Eye (tissue), 1 donor: ENCODE measurements around the gene TTC5.
"Not testable (repeated sequence)": the region's sequence is repeated elsewhere in the genome, so short reads cannot be mapped to it uniquely, and the experiment has no call there.

ENCODE experiments used
- DNase-seq: peaks from one replicate; pipeline ENCODE4 v3.0.0-alpha.2; 2015

TTC5 gene, protein sequence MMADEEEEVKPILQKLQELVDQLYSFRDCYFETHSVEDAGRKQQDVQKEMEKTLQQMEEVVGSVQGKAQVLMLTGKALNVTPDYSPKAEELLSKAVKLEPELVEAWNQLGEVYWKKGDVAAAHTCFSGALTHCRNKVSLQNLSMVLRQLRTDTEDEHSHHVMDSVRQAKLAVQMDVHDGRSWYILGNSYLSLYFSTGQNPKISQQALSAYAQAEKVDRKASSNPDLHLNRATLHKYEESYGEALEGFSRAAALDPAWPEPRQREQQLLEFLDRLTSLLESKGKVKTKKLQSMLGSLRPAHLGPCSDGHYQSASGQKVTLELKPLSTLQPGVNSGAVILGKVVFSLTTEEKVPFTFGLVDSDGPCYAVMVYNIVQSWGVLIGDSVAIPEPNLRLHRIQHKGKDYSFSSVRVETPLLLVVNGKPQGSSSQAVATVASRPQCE

DNA sequence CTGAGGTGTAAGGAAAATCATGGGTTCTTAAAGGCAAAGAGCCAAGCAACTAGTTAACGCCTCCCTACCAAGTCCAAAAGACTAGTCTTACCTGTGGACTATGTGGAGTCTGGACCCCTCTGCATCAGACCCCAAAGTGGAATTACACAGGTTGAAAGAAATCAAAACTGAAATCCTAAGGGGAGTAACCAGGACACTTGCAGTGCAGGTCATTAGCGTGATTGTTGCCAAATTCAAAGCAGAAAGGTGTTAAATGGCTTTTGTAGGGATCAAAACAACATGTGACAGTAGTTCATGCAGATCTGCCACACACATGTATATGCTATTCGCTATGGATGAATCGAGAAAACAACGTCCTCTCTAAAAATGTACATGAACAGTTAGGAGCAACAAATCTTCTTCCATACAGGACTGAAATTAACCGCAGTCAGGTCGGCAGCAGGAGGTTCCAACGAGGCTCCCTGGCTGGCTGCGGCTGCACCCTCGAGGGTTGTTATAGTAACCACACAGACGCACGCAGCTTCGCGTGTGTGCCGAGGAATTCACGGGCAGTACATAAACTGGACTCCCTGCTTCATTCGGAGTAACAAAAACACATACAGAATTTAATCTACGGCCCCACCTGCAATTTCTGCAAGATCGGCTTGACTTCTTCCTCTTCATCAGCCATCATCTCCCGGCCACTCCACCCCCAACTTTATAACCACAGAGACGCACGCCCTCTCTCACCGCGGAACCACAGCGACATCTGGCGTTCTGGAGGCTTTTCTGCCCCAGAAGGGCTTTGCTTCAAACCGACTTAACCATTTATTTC, at the start of gene TTC5:
TTC5 (minus strand) TSS at position 687 of the 814 bp plus-strand sequence; CDS start at position 673, 14 bp downstream.
- peak; percentile 98 for DNase-seq

DNA sequence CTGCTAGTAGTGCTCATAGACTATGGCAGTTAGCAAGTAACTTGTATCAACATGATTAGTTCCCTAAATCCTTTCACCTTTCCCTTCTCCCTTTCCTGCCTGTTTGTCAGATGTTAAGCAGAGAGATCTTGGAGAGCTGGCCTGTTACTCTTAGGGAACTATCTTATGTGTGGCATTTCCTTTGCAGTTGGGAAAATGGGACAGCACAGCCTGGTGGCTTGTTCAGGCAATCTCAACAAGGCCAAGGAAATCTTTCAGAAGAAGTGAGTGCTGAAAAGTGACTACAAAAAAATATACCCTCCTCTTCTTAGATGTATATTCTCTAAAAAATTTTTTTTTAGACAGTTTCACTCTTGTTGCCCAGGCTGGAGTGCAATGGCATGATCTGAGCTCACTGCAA, 45.1 kb upstream of the TTC5 start:
- no peak for DNase-seq

DNA sequence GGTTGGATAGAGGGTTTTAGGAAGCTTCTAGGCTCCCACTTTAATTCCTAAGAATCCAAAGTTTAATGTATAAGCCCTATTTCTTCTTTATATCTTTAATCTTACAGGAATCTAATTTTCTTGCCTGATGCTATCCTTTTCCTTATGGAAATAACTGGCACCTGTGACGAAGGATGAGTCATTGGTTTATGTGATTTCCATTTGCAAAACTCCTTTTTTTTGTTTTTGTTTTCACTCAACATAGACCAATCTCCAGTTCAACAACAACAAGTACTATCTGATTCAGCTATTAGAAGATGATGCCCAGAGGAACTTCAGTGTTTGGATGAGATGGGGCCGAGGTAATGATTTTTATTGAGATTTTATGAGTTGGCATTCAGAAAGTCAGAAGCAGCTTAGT, 44.5 kb upstream of the TTC5 start:
- DNase-seq, result no peak

DNA sequence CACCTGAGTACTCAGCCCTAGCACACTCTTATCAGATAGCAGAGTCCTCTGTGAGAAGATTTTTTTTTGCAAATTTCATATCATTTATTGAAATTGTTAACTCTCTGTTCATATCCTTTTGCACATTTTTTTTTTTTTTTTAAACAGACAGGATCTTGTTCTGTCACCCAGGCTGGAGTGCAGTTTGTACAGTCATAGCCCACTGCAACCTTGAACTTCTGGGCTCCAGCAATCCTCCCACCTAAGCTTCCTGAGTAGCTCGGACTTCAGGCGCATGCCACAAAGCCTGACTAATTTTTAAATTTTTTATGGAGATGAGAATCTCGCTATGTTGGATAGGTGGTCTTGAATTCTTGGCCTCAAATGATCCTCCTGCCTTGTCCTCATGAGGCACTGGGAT, 42.0 kb upstream of the TTC5 start:
- DNase-seq, result no peak

DNA sequence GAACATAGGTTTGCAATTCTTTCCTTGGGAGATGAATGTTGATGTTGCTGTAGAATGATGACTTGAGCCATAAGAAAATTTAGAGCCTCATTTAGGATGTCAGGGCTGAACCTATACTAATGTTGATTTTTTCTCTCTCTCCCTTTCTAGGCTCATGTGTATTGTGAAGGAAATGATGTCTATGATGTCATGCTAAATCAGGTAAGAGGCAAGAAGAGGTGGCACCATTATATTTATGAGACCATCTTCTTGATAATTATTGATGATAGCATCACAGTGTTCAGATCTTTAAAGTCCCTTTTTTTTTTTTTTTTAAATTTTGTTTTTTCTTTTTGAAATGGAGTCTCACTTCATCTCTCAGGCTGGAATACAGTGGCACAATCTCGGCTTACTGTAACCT, 41.0 kb upstream of the TTC5 start:
- DNase-seq, result no peak

DNA sequence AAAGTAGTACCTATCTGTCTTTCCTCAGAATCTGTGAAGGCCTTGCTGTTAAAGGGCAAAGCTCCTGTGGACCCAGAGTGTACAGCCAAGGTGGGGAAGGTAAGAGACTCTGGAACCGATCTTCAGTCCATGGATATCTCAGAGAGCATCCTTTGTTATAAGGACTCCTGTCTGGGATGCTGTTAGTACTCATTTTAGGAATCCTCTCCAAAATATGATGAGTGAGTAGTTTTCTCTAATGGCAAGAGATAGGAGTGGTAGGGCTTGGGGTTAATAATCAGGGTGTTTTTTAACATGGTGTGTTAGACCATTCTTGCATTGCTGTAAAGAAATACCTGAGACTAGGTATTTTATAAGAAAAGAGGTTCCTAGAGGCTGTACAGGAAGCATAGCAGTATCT, 39.6 kb upstream of the TTC5 start:
- no peak for DNase-seq

DNA sequence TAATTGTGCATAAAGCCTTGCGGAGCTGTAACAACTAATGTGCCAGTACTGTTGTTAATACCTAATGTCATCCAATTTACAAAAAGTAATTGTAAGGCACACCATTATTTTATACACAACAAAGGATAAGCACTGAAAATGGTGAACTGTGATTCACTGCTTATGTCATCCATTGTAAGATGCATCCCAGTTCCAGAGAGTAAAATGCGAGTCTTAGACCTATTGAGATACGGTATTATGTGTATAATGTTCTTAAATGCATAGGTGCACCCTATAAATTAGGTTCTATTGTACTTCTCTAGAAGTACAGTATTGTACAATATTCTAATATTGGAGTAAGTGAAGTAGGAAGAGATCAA, 38.1 kb upstream of the TTC5 start:
- DNase-seq, result peak; percentile 86

DNA sequence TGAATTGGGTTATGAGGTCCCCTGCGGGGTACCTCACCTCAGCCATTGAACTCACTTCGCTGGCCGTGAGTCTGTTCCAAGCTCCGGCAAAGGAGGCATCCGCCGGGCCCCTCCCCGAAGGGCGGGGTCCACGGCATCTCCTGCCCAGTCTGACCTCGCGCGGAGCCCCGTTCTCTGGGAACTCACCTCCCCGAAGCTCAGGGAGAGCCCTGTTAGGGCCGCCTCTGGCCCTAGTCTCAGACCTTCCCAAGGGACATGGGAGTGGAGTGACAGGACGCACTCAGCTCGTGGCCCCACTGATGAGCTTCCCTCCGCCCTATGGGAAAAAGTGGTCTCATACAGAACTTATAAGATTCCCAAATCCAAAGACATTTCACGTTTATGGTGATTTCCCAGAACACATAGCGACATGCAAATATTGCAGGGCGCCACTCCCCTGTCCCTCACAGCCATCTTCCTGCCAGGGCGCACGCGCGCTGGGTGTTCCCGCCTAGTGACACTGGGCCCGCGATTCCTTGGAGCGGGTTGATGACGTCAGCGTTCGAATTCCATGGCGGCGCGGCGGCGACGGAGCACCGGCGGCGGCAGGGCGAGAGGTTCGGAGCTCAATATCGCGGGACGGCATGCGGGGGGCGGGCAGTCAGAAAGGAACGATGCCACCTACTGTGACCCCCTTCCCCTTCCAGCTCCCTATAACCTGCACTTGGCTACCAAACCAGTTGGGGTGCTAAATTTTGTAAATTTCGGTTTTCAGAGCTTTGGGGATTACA, 37.5 kb upstream of the TTC5 start, which contains the start of gene PARP2:
PARP2 (plus strand) TSS at position 544 of the 770 bp plus-strand sequence; CDS start at position 551, 7 bp downstream.
- peak; percentile 100 for DNase-seq

DNA sequence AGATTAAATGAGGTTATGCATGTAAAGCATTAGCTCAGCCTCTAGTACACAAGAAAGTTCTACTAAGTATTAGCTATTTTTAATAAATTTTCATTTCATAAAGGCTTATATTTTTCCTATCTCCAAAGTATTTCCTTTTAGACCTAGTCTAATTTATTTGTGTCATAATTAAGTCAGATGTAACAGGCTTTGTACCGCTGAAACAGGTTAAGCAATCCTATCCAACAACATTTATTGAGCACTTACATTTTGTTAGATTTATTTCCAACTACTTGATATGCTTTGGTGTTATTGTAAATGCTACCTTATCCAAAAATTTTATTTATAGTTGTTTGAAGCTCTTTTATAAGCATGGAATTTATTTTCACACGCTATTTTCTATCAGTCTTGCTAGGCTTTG, 35.9 kb upstream of the TTC5 start:
- DNase-seq, result no peak

DNA sequence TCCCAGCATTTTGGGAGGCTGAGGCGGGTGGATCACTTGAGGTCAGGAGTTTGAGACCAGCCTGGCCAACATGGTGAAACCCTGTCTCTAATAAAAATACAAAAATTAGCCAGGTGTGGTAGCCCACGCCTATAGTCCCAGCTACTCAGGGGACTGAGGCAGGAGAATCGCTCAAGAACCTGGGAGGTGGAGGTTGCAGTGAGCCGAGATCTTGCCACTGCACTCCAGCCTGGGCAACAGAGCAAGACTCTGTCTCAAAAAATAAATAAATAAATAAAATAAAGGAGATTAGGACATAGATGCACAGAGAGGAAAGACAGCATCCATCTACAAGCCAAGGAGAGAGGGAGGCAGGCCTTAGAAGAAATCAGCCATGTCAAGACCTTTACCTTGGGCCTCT, 35.3 kb upstream of the TTC5 start:
- DNase-seq, result not testable (repeated sequence)

DNA sequence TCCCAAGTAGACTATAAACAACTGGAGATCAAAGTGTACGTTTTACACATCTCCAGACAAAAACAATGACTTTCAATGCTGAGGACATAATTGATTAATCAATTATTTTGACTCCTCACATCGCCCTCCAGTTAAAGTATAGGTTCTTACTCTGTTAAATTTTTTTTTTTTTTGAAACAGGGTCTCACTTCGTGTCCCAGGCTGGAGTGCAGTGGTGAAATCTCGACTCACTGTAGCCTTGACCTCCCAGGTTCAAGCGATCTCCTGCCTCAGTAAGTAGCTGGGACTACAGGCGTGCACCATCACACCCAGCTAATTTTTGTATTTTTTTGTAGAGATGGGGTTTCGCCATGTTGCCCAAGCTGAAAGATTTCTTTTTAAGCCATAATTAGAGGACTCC, 28.3 kb upstream of the TTC5 start:
- DNase-seq, result no peak

DNA sequence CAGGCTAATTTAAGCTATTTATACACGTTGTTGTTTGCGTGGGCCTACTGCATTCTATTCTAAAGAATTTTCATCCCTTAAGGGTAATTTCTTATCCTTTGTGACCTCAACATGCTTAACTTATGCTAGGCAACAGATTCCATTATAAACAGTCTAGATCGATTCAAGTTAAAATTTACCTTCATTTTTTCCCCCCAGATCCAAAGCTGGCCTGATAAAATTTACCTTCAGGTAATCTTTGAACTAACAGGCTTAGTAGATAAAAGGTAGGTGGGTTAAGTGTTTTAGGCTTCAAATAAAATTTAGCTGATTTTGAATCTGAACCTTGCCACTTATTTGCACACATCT, 27.7 kb upstream of the TTC5 start:
- DNase-seq, result no peak

DNA sequence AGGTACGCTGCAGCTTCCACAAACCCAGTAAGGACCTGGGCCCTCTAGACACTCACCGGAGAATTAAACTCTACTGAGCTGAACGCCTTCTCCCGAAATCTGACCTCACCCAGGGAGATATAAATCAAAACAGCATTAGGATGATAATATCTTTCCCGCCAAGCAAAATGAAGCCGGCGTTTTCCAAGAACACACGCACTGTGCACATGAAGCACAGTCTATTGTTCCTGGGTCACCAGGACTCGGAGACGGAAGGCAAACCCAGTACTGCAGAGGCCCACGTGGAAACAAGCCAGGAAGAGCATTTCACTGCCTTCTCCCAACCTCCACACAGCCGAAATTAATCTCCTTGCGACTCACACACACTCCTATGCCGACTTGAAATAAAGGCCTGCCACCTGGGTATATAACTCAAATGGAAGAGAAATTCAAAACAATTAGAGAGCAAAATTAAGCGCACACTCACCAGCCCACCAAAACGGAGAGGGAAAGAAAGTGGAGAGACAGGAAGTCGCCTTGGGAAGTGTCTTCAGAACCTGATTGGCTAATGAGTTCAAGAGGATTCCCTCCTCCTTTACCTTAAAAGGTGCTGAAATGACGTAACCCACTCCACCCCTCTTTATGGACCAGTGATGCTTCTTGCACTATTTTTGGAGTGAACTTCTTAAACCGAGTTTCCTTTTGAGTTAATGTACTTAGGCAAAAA, 27.2 kb upstream of the TTC5 start, which contains the start of gene CCNB1IP1:
CCNB1IP1 (minus strand) TSS at position 492 of the 706 bp plus-strand sequence. CDS start 16,756 bp downstream, outside the sequence.
- DNase-seq, result peak; percentile 90

DNA sequence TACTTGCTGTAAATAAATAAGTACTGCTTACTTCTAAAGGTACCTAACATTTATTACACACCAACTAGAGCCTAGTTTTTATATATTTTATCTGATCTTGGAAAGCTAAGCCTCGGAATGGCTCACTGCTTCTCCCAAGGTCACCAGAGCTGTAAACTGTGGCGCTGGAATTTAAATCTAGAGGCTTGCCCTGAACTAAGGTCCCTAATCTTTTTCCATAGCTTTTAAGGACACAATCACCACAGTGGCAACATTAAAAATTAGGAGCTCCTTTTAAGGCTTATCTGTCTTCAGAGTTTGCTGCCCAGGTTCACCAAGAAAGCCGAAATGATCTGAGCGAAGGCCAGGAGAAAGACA, 26.7 kb upstream of the TTC5 start:
- DNase-seq, result no peak

DNA sequence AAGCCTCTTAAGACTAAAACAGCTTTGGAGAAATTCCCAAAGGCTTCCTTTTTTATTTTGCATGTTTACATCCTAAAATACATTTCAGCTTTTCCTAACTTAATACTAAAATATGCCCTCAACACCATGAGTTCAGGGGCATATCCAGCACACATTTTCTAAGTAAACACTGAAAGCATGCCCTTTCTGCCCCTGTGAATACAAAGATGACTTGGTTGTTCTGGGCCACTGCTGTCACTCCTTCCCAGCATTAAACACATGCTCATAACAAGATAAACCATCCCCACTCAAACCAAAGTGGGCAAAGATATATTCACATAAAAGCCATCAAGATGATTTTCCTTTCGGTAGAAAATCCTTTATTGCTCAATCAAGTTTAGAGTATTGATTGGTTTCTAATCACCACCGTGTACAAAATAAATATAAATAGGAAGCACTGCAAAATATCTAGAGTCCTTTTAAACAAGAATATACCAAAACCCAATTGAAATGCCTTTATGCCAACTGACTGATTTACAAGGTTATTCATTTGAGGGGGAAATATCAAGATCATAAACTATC, 25.4 kb upstream of the TTC5 start:
- no peak for DNase-seq

DNA sequence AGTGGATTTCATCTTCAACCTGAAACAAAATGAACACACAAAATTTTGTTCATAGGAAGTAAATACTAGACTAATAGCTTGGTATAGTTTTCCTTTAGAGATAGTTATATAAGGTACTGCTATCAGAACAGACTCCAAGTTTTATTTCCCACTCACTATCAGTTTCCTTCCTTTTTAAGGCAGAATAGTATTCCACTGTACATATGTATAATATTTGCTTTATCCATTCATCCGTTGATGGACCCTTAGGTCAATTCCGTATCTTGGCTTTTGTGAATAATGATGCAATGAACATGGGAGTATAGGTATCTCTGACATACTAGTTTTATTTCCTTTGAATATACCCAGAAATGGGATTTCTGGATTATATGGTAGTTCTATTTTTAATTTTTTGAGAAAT, 23.6 kb upstream of the TTC5 start:
- DNase-seq, result no peak

DNA sequence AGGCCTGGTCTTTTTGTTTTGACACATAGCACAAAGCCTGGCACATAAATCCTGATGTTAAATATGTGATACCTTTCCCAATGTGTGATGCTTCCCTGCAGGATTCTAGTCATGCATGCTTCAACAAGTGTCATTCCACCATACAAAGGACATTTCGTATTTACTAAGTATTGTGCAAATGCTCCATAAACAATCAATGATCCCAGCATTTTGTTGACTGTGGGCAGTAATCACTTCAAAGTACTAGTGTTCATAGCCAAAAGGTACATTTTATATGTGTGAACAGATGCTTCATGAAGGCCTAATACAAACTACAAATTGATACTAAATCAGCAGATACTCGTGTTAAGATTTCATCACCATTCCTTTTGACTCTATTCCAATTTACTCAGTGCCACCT, 23.0 kb upstream of the TTC5 start:
- no peak for DNase-seq

DNA sequence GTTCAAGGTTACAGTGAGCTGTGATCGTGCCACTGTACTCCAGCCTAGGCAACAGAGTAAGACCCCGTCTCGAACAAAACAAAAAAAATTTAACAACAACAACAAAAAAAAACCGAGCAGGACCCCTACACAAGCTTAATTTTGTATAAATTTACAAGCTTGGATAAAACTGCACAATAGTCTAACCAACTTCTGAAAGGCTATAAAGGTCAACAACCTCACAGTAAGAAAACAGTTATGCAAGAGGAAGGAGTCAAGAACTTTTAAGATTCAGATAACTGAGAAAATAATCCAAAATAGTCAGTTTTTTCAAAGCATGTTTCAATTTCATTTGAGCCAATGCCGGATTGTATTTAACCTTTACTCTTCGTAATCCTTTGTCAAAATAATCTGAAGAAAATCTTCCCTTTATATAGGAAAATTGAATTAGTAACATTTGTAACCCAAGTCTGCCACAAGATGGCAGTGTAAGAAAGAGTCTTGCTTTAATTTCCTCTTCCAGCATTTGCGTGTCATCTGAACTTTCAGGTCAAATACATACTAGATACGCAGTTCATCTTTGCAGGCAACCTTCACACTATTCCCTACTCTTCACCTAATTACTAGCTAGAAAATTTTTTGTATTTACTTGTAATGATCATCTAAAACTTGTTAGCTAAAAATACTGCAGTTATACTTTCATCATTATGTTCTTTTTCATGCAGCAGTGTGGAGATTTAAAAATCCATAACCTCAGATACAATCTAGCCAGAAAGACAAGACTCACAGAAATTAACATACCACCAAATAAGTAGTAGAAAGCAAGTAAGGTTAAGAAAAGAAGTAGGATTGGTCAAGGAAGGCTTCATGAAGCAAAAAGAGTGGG, 21.5 kb upstream of the TTC5 start:
- DNase-seq, result peak; percentile 87

DNA sequence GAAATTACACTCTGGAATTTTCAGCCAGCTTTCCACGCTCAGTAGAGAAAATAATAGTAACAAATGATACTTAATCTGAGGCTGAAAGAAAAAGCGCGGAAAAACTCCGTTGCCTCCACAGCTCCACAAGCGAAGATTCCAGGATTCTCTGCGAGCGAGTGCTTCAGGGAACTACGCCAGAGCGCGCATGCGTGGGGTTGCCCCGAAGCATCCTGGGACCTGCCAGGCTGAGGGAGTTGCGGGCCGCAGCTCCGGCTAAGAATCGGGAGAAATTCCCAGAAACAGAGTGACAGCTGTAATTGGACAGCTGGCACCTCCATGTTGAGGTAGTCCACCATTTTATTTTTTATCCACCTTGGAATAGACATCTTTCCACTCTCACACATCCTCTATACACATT, 12.0 kb upstream of the TTC5 start:
- DNase-seq, result no peak

DNA sequence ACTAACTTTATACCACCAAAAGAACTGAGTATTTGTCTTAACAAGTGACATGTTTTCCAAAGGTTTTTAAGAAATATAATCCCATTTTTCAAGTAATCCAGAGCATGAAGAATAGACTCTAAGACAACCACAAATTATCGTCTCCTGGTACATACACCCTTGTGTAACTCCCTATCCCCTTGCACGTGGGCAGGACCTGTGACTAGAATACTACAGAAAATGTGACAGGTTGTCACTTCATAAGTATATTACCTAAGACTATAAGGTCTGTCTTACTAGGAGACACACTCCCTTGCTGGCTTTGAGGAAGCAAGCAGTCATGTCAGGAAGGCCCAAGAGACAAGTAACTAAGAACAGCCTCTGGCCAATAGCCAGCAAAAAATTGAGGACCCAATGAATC, 8.3 kb upstream of the TTC5 start:
- no peak for DNase-seq

DNA sequence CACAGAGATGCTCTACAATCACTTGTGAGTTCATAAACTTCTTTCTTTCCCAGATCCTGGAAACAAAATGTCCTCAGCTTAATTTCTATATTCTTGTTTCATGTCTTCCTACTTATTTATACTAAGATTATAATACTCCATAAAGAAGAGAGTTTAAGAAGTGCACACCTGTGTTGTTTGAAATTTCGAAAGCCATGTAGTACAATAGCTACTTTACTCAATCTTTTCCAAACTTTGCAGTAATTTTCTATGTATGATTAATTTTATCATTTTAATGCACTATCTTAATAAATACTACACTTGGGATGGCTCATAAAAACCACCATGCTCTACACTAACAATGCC, 300 bp upstream of the TTC5 start:
- no peak for DNase-seq
